Renal pelvis (tissue), 4 donors: ENCODE measurements around the gene APOA5. TPM values are rescaled to one million over a fixed set of nuclear protein-coding genes. Genes with fewer than 3 reads are reported as not detected.
A peak's percentile ranks its signal among the peaks of the same experiment; 100 is the strongest.

ENCODE experiments used
- DNase-seq: peaks from one replicate; pipeline ENCODE4 v3.0.0-alpha.2; 2013
- polyA plus RNA-seq, 3 donors: library from polyadenylated mRNA; unstranded; fragments of 120-200 nt; gene quantifications; one replicate each; pipeline ENCODE4 v1.2.1, GENCODE V29; 2013; ENCODE audit not compliant: insufficient read length in 3 of 3

APOA5 gene
- polyA plus RNA-seq, 3 donors: not detected

DNA sequence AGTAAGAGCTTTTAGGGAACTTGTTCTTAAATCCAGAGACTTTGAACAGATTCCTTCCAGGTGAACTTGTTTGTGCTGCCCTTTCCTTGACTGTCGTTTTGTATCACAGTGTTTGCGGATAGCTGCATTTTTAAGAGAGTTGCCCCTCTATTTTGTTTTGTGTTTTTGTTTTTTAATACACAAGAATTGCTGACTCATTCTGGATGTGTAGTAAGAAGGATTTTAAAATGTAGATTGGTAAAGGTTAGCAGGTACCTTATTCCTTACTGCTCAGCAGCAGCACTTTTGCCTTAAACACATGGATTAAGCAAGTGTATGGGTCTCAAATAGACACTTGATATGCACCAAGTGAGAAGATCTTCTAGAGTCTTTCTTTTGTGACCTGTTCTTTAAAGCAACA, 8.9 kb upstream of the APOA5 start:
- DNase-seq: no peak

DNA sequence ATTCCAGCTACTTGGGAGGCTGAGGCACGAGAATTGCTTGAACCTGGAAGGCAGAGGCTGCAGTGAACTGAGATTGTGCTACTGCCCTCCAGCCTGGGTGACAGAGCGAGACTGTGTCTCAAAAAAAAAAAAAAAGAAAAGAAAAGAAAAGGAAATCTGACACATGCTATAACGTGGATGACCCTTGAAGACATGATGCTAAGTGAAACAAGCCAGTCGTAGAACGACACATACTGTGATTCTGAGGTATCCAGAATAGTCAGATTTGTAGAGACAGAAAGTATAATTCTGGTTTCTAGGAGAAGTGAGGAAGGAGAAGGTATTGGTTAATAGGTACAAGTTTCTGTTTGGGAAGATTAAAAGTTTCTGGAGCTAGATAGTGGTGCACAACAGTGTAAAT, 6.7 kb upstream of the APOA5 start:
- no peak for DNase-seq

DNA sequence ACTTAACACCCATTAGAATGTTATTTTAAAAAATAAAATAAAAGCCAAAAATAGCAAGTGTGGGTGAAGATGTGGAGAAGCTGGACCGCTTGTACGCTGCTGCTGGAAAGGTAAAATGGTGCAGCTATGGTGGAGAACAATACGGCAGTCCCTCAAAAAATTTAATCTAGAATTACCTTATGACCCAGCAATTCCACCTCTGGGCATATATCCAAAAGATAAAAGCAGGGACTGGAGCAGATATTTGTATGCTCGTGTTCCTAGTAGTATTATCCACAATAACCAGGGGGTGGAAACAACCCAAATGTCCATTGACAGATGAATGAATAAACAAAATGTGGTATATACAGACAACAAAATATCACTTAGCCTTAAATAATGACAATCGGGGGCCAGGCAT, 6.1 kb upstream of the APOA5 start:
- DNase-seq: no peak

DNA sequence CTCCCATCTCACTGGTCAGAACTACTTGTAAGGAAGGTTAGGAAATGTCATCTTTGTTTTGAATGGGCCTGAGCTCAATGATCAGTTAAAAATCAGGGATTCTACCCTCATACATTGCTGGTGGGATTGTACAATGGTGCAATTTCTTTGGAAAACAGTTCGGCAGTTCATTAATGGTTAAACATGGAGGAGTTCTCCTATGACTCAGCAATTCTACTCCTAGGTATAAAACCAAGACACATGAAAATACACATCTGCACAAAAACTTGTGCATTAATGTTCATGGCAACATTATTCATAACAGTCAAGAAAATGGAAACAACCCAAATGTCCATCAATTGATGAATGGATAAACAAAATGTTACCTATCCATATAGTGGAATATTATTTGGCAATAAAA, 4.9 kb upstream of the APOA5 start:
- DNase-seq: no peak

DNA sequence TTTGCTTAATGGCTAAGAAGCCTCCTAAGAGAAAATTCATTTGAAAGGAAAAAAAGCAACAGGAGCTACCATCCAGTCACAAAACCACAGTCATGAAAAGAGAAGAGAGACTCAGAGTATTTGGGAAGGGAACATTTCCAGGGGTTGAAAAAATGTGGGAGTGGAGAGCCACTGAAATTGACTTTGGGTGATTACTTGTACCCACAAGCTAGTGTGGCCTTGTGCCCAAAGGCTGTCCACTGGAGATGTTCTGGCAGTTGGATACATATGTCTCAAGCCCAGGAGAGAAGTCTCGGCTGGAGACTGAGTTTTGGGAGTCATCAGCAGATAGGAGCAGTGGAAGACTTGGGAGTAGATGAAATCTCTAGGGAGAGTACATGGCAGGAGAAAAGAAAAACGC, 3.2 kb upstream of the APOA5 start:
- DNase-seq: no peak

- no peak for DNase-seq
These were observed 2.1 kb upstream of the APOA5 start for GRCh38 chr11:116793772-116794097.

DNA sequence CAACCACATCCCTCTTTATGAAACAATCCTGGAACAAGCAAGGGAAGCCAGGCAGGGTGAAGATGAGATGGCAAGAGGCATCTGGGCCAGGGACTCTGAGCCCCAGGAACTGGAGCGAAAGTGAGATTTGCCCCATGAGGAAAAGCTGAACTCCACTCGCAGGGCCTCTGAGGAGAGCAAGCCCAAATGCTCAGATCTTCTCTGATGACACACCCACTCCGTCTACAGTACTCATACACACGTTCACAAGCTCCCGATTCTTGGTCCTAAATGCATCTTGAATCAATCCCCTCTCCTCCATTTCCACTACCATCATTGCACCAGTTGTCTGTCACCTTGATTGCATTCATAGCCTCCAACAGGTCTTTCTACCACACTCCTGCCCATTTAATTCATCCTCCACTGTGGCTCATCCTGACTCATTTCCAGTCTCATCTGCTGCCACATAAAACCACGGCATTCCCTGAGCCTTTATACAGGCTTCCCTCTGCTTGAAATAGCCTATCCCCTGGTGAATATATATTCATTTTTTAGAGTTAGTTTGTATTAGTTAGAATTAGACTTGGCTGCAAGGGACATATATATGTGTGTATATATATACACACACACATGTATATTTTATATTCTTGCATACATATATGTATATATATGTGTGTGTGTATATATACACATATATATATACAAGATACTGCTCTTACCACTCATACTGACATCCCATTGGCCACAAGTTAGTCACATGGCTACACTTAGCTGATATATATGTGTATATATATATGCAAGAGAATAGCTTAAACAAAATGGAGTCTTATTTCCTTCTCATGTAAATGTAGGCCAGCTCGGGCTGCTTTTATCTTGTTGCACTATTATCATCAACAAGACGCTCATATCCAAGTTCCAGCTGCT, 1.4 kb upstream of the APOA5 start:
- DNase-seq: no peak

DNA sequence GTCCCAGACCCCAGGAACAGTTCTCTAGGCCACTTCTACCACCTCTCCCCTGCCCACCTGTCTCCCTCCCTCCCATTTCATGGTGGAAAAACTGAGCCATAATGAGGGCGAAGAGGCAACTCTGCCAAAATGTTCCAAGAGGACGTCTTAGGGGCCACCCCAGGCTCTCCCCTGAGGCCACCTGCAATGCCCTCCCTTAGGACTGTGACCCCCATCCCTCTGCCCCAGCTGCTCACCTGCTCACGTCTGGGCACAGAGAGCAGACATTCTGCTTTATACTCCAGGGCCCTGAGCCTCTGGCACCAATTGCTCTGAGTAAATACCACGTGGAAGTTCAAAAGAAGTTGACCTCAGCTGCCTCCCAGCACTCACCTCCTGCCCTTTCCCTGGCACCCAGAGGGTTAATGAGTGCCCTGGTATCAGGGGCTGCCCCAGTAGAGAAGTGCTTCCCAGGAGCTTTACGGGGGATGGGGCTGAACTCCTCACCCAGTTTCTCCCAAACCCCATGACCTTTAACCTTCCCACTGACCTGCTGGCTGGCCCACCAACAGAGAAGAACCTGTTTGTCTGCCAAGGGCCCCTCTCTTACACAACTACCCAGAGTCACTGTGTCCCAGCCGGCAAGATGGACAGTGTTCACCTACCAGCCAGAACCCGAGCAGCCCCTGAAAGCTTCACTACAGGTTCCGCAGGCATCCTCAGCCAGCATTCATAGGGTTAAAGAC, 627 bp upstream of the APOA5 start:
- DNase-seq: no peak

- peak; percentile 59 for DNase-seq
These were observed 472 bp downstream of the APOA5 start for GRCh38 chr11:116791002-116791812.

DNA sequence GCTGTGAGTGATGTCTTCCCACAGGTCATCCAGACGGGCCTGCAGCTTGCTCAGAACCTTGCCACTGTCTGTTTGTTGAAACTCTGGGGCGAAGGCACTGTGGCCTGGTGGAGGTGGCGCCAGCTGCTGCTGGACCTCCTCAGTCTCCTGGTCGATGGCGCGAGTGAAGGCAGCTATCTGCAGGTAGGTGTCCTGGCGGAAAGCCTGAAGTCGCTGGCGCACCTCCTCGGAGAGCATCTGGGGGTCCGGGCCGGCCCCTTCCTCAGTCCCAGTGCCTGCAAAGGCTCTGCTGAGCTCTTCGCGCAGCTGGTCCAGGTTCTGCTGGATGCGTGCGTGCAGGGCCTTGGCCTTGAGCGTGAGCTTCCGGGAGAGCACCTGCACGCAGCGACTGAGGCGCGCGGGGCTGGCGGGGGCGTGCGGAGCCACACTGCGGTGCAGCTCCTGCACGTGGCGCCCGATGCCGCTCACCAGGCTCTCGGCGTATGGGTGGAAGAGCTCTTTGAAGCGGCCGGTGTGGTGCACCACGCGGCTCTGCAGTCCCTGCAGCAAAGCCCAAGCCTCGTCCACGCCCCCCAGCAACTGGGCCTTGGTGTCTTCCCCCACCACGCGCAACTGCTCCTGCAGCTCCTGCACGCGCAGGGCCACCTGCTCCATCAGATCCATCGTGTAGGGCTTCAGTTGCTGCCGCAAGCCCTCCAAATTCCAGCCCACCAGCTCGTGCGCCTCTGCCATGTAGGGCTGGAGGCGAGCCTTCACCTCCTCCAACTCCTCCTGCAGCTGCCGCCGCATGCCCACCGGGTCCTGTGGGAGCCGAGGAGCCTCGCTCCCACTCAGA, 1.3 kb downstream of the APOA5 start:
- no peak for DNase-seq

DNA sequence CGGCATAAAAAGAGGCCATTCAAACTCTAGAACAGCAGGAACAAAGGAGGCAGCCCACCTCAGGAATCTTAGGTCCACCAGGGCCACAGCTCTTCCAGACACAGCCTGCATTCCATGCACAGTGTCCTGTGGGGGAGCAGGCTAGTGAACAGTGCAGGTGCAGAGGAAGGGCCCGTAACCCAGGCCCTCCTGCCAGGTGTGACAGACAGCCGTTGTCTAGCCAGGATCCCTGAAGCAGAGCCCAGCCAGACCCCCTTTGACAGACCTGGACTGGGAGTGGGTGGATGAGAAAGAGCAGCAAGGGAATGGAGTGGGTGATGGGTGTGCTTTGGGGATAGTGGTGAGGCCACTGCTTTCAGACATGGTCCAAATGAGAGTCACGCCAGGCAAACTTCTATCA, 2.7 kb downstream of the APOA5 start:
- DNase-seq: no peak

DNA sequence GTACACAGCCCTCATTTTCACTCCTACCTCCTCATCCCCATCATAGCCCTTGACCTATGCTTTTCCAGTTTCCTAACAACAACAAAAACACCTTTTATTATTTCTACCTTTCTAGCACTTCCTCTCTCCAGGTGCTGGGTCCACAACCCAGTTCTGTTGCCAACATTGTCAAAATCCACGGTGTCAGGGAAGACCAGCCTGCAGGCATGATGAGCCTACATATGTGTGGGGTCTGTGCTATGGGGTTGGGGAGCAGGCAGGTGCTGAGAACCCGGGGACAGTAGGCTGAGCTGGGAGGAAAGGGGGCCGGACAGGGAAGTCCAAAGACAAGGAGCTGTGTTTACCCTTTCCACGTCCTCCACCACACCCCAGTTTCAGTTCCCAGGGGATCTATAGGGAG, 3.1 kb downstream of the APOA5 start:
- no peak for DNase-seq

DNA sequence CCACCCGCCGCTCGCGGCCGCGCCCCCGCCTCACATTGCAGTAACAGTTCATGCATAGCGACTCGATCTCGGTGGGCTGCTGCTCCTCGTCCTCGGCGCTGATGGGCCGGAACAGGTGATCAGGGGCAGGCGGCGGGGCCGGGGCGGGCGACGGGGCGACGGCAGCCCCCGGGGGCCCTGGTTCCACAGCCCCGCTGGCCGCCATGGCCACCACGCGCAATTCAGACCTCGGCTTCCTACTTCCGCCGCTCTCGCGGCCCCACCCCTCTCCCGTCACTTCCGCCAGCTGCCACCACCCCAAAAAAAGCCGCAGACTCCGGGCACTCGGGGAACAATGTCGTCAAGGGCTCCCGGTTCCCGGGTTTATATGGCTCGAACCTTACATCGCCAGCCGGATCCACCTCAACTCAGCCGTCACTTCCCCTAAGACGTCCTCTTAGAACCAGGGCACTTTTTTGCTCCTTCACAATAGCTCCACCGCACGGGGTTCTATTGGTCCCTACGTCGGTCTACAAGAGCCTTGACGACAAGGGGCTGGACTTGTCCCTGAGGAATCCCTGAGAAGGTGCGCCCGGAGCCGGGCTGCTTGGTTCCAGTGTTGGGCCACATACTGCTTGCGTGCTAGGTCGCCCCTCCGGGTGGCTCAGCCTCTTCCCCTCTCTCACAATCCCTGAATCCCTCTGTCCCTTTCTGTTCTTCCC, 3.7 kb downstream of the APOA5 start, which contains the start of gene ZPR1:
TSS of gene ZPR1 (minus strand) at position 238 of the 701 bp plus-strand sequence. CDS start at position 205, 33 bp downstream.
- DNase-seq: peak; percentile 78

GRCh38 chr11:116787436-116787785, 4.3 kb downstream of the APOA5 start:
- no peak for DNase-seq

GRCh38 chr11:116786966-116787365, 4.7 kb downstream of the APOA5 start:
- DNase-seq: no peak

DNA sequence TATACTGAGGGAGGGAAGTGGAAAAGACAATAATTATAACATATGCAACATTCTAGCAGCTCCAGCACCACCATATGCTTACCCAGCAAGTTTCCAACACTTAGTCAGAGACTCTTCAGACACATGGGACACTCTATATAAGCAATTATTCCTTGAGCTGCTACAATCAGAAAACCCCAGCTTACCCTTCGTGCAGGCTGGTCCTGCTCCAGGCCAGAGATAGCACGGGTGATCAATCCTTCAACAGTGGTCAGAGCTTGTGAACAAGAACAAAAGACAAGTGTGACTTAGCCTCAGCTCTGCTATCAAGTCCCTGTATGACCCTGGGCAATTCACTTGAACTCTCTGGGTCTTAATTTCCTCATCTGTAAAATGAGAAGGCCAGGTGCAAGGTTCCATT, 5.4 kb downstream of the APOA5 start:
- DNase-seq: no peak

DNA sequence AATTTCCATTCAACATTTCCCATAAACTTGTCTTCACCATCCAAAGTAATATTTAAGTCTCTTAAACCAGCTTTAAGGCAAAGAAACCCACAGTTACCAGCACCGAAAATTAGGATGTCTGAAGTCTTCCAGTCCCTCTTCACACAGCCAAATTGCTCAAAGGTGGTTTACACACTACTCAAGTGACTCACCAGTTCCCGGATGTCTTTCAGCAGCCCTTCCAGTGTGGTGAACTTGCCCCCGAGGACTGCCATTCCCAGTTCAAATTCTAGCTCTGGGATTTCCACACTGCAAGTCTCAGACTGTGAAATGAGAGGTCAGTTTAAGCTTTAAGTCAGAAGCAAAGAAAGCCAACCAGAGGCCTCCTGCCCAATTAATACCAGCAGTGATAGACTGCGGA, 9.0 kb downstream of the APOA5 start:
- no peak for DNase-seq

- DNase-seq: no peak
These were observed 13.1 kb downstream of the APOA5 start for GRCh38 chr11:116778556-116778955.

GRCh38 chr11:116777056-116777455, 14.6 kb downstream of the APOA5 start:
- DNase-seq: no peak

DNA sequence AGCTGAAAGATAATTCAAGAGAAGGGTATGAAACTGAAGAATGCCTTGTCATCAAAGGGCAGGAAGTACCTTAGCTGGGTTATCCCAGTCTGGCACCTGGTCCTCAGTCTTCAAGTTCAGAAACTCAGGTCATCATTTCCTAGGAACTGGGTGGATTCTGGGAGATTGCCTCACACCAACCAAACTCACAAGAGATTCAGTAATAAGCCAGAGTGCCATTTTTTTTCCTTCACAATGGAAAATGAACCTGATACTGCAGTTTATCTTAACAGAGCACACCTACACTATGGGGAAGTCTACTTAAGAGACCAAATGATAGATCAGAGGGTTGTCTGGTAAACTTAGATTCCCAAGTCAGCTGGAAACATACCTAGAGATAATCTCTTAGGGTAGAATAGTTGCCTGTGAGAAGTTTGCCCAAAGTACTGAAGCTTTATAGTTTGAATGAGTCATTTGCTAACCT, 15.1 kb downstream of the APOA5 start:
- DNase-seq: no peak

- no peak for DNase-seq
These were observed 15.7 kb downstream of the APOA5 start for GRCh38 chr11:116775975-116776374.
